Choroid plexus epithelial cell (primary cell): ENCODE data around the gene BTBD8.
"Not testable (repeated sequence)": the region's sequence is repeated elsewhere in the genome, so short reads cannot be mapped to it uniquely, and the experiment has no call there.

Experiments
- DNase-seq: peaks from one replicate; pipeline ENCODE4 v3.0.0-alpha.2; 2010; ENCODE audit warnings: low read depth
- H3K4me3 ChIP-seq: 2 replicates; pipeline ENCODE4 v1.5.1; 2011; ENCODE audit warnings: low read depth, mild to moderate bottlenecking, control low read depth, low read length, moderate library complexity
- CTCF ChIP-seq: conservative IDR thresholded peaks from 2 replicates; pipeline ENCODE4 v1.5.1; 2011; ENCODE audit warnings: low read depth, mild to moderate bottlenecking, control low read depth, inconsistent platforms, low read length, moderate library complexity

Gene BTBD8

GRCh38 chr1:92043621-92044020 is 36.5 kb upstream of the BTBD8 start:
- no peak overlapping the region for H3K4me3 ChIP-seq
- TF ChIP-seq CTCF, result no peak
- no peak for DNase-seq

- no peak overlapping the region for H3K4me3 ChIP-seq
- no peak for DNase-seq
- TF ChIP-seq CTCF, result no peak
Observed at GRCh38 chr1:92045766-92046495, 34.2 kb upstream of the BTBD8 start.

- TF ChIP-seq CTCF, result no peak
- no peak overlapping the region for H3K4me3 ChIP-seq
- DNase-seq, result no peak
Observed at GRCh38 chr1:92051948-92052347, 28.2 kb upstream of the BTBD8 start.

DNA sequence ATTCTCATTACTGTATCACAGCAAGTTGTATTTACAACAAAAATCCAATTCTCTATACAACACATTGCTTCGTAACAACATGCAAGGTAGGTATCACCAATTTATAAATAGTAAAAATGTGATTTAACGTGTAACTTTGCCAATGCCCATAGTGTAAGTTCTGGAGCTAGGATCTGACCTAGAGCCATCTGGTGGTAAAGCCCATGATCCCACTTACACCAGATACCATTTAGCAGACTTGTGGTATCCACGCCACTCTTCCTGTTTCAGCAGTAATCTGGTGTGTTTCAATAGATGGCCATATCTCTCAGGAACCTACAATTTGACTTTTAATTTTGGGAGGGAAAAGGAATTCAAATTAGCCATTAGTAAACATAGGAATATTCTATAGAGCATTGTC is 15.1 kb upstream of the BTBD8 start:
- no peak for TF ChIP-seq CTCF
- H3K4me3 ChIP-seq, result no peak overlapping the region
- peak; percentile 5 for DNase-seq

GRCh38 chr1:92066321-92066720 is 13.8 kb upstream of the BTBD8 start:
- TF ChIP-seq CTCF, result no peak
- H3K4me3 ChIP-seq, result no peak overlapping the region
- no peak for DNase-seq

DNA sequence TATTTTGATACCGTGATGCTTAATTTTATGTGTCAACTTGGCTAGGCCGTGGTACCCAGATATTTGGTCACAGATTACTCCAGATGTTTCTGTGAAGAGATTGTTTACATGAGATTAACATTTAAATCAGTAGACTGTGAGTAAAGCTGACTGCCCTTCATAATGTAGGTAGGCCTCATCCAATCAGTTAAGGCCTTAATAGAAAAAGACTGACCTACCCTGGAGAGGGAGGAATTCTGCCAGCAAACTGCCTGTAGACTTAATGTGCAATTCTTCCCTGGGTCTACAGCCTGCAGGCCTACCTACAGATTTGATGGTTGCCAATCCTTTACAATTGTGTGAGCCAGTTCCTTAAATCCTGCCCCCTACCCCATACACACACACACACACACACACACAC is 9.3 kb upstream of the BTBD8 start:
- H3K4me3 ChIP-seq, result no peak overlapping the region
- no peak for TF ChIP-seq CTCF
- no peak for DNase-seq

DNA sequence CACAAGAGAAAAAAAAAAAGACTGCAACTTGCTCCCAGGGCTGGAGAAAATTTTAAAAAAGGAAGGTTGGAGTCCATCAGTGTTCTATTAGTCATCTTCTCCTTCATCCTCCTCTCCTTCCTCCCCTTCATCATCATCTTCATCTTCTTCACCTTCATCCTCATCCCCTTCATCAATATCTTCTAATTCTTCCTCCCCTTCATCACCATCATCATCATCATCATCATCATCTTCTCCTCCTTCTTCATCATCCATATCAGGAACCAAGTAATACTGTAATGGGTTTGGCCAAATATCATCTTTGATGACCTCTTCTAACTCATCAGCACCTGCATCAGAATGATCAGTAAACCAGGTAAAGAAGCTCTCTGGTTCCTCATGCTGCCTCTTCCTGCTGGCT is 5.7 kb upstream of the BTBD8 start:
- not testable (repeated sequence) for DNase-seq, H3K4me3 ChIP-seq
